Measurements from ENCODE around the gene SALL1. TPM values are rescaled to one million over a fixed set of nuclear protein-coding genes. Genes with fewer than 3 reads are reported as not detected.
A peak's percentile ranks its signal among the peaks of the same experiment; 100 is the strongest.

SALL1 gene
- total and polyA plus RNA-seq, 4 donors, result 0.06 TPM; not detected in 3

- H3K27me3 ChIP-seq (ENCODE audit: control insufficient read depth in 3 of 3, insufficient read depth in 3 of 3, low read length in 2 of 3), result peaks cover 15 to 89% (median 86%) of the 10 kb centered on the region in 3 donors
- TF ChIP-seq CTCF (IDR thresholded peaks at IDR 0.05; ENCODE audit: control extremely low read depth, extremely low read depth), result no peak
- H3K36me3 ChIP-seq (ENCODE audit: control insufficient read depth in 4 of 4, insufficient read depth in 4 of 4, low read length in 4 of 4), result no peaks in the 10 kb centered on the region
- no peak overlapping the region for H3K4me3 ChIP-seq
- H3K9me3 ChIP-seq (ENCODE audit: control insufficient read depth in 4 of 4, insufficient read depth in 3 of 4, low read length in 3 of 4), result no peaks in the 10 kb centered on the region
- H3K27ac ChIP-seq (ENCODE audit: low read depth in 1 of 2, low read length in 1 of 2), result no peak overlapping the region
- DNase-seq (peak in 2 of 3 donors; percentile 47 to 56), ATAC-seq (ENCODE audit: insufficient read depth, low FRiP score) (no peak)
- 19 to 20% methylated on average over 6 of the region's 6 CpGs for WGBS, 2 donors
- H3K9ac ChIP-seq (ENCODE audit: insufficient read depth in 1 of 2, low read length in 2 of 2), result no peak overlapping the region
- peaks cover 0 to 7% (median 0%) of the 10 kb centered on the region in 5 donors for H3K4me1 ChIP-seq (ENCODE audit: control insufficient read depth in 5 of 5, insufficient read depth in 5 of 5, low read length in 5 of 5)
These were observed 4.7 kb downstream of the SALL1 start for GRCh38 chr16:51146256-51146924.

- H3K27ac ChIP-seq (ENCODE audit: low read depth in 1 of 2, low read length in 1 of 2), result no peak overlapping the region
- WGBS, 2 donors, result 65 to 80% methylated on average over 1 of the region's 1 CpG
- TF ChIP-seq CTCF (IDR thresholded peaks at IDR 0.05; ENCODE audit: control extremely low read depth, extremely low read depth), result no peak
- H3K36me3 ChIP-seq (ENCODE audit: control insufficient read depth in 4 of 4, insufficient read depth in 4 of 4, low read length in 4 of 4), result no peaks in the 10 kb centered on the region
- no peak overlapping the region for H3K9ac ChIP-seq (ENCODE audit: insufficient read depth in 1 of 2, low read length in 2 of 2)
- ATAC-seq (ENCODE audit: insufficient read depth, low FRiP score) (no peak), DNase-seq (no peak)
- H3K9me3 ChIP-seq (ENCODE audit: control insufficient read depth in 4 of 4, insufficient read depth in 3 of 4, low read length in 3 of 4), result peaks cover 0 to 12% (median 0%) of the 10 kb centered on the region in 4 donors
- H3K4me1 ChIP-seq (ENCODE audit: control insufficient read depth in 5 of 5, insufficient read depth in 5 of 5, low read length in 5 of 5), result no peaks in the 10 kb centered on the region
- H3K4me3 ChIP-seq, result no peak overlapping the region
- H3K27me3 ChIP-seq (ENCODE audit: control insufficient read depth in 3 of 3, insufficient read depth in 3 of 3, low read length in 2 of 3), result peaks cover 3 to 84% (median 79%) of the 10 kb centered on the region in 3 donors
These were observed 6.9 kb downstream of the SALL1 start for GRCh38 chr16:51144203-51144602.

- 39 to 55% methylated on average over 5 of the region's 5 CpGs for WGBS, 2 donors
These were observed 7.7 kb downstream of the SALL1 start for GRCh38 chr16:51143196-51143977.

More at GRCh38 chr16:51143196-51143977, 7.7 kb downstream of the SALL1 start:
- Histone ChIP-seq H3K36me3 (ENCODE audit: control insufficient read depth in 4 of 4, insufficient read depth in 4 of 4, low read length in 4 of 4) (no peaks in the 10 kb centered on the region), H3K4me3 (no peak overlapping the region), H3K9ac (ENCODE audit: insufficient read depth in 1 of 2, low read length in 2 of 2) (no peak overlapping the region), H3K4me1 (ENCODE audit: control insufficient read depth in 5 of 5, insufficient read depth in 5 of 5, low read length in 5 of 5) (no peaks in the 10 kb centered on the region), H3K27ac (ENCODE audit: low read depth in 1 of 2, low read length in 1 of 2) (no peak overlapping the region), H3K27me3 (ENCODE audit: control insufficient read depth in 3 of 3, insufficient read depth in 3 of 3, low read length in 2 of 3) (peaks cover 3 to 83% (median 70%) of the 10 kb centered on the region in 3 donors), H3K9me3 (ENCODE audit: control insufficient read depth in 4 of 4, insufficient read depth in 3 of 4, low read length in 3 of 4) (peaks cover 0 to 16% (median 0%) of the 10 kb centered on the region in 4 donors)
- DNase-seq, result no peak
- ATAC-seq (ENCODE audit: insufficient read depth, low FRiP score), result no peak
- TF ChIP-seq CTCF (IDR thresholded peaks at IDR 0.05; ENCODE audit: control extremely low read depth, extremely low read depth), result no peak

Data from lung (tissue), 12 donors.